Activated T-cell treated with anti-CD3 and anti-CD28 coated beads, Interleukin-2, amount 50 U/mL, for 48 hours (primary cell): ENCODE measurements around the gene VPS13D.
"Not testable (repeated sequence)": the region's sequence is repeated elsewhere in the genome, so short reads cannot be mapped to it uniquely, and the experiment has no call there.

Experiments
- DNase-seq, 2 experiments: peaks; one replicate each; pipeline ENCODE4 v3.0.0-alpha.2; 2020

VPS13D gene

DNA sequence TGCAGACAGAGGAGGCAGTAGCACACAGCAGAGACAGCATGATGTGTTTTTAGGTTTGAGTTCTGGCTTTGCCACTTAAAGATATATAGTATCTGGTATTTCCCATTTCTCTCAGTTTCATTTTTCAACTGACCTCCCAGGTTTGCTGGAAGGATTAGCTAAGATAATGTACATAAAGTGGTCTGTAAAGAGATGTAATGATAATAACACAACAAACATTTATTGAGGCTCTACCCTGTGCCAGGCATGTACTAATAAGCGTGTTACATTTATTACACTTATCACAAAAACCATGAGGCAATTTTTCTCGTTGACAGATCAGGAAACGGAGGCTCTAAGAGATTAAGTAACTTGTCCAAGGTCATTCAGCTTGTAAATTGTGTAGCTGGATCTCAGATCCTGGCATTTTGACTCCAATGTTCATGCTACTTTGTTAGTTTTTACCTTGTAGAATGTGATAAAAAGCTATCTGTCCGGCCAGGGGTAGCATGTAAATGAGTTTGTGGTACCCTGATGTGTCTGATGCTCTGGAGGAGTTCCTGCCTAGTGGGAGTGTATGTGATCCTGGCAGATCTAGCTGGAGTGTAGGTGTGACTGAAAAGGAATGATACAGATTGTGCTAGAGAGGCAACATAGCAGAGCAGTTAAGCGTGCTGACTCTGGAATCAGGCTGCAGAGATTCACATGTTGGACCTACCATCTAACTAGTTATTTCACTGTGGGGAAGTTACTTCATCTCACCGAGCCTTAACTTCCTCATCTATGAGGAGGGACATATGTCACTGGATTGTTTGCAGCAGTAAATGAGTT, 146.6 kb downstream of the VPS13D start:
- no peak for DNase-seq

DNA sequence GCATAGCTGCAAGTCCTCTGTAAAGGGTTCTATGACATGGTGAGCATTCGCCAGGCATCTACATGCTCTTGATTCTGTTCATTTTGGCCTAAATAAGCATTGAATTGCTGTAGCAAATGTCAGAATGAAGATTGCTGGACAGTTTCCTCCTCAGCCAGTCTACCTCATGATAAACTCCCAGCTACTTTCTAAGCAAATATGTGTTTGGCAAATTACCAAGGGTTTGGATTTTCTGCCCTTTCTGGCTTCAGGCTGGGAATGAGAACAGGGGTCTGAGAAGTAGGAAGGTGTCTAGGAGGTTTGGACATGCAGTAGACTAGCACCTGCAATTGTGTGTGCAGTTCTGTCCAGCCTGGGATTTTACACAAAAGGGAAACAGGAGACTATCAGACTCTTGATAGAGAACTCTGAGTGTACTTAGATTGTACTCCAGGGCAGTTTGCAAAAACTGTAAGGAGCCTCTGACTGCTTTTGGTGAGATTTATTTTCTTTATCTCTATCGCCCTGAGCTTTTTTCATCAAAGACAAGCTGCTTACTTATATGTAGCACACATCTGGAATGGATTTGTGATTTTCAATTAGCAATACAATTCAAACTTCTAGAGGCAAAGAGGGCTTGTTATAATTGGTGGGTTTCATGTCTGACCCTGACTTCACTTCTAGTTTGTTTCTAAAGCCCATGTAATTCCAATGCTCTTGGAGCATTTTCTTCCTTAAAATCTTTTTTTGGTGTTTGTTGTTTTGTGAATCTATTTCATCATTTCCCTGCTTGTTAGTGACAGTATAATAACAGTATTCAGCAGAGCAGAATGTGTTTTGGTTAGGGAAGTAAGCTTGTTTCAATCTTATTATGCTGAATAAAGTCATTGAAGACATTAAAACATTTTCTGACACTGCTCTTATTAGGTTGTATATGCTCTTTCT, 150.8 kb downstream of the VPS13D start:
- no peak for DNase-seq

DNA sequence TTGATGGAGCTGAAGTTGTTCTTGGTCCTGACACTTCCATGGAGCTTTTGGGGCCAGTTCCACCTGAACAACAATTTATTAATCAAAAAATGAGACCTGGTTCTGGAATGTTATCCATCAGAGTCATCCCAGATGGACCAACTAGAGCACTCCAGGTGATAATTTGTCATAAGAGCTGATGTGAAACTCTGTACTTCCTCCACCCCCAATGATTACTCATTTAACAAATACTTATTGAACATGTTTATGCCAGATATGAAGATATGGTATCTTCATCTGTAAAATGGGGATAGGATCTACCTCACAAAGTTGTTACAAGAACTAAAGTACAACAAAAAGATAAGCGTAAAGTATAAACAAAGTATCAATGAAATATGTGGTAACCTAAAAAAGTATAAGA, 153.2 kb downstream of the VPS13D start:
- no peak for DNase-seq

DNA sequence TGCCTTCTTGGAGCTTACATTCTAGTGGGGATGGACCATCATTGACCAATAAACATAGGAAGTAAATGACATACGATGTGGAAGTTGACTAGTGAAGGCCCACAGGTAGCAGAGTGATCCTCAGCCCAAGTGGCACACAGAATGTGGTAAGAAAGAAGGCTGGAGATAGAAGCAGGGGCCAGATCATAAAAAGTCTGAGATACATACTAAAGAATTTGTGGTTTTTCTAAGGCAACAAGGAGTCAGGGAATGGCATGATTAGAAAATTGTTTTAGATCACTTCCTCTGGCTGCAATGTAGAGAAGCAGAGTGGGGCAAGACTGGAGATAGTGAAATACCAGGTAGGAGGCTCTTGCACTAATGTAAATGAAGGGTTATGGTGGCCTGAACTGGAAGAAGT, 154.0 kb downstream of the VPS13D start:
- DNase-seq: no peak

DNA sequence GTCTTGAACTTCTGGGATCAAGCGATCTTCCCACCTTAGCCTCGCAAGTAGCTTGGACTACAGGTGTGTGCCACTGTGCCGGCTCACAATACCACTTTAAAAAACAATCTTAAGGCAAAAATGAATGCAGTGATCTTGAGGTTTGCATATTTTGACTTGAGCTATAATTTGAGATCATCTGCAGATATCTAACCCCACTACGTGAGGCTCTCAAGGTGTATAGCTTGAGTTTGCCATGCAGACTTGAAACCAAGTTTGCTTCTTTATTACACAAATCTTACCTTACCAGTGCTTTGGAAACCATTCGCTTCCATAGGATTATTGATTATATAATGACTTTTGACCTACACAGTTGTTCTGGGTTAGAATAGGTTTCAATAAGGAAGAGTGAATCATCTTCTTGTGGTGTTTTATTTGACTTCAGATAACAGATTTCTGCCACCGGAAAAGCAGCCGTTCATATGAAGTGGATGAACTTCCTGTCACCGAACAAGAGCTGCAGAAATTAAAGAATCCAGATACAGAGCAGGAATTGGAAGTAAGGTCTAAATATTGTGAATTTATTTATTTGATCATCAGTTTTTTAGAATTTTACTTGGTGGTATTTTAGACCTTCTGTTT, 155.1 kb downstream of the VPS13D start:
- no peak for DNase-seq

DNA sequence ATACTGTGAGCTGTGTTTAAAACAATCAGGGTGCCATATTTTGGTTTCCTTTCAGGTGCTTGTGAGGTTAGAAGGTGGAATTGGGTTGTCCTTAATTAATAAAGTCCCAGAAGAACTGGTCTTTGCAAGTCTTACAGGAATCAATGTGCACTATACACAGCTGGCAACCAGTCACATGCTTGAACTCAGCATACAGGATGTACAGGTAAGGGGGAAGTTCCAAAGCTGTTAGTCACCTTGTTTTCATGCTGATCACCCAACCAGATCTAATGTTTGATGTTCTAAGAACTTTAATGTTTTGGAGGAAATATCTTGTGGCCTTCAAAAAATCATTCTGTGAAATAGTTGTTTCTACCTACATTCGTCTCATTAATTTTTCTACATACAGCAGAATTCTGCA, 156.3 kb downstream of the VPS13D start:
- DNase-seq: no peak

DNA sequence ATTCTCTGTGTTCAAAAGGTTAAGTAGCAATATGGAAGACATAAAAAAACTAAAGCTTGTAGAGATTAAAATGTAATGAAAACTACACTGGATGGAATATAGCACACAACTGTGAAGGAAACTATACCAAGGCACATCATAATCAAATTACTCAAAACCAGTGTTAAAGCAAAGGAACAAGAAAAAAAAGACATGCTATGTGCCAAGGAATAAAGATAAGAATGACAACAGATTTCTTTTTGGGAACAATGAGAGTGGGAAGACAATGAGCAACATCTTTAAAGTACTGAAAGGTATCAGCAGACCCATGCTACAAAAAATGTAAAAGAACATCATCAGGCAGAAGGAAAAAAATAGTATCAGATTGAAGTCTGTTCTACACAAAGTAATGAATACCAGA, 157.8 kb downstream of the VPS13D start:
- no peak for DNase-seq

DNA sequence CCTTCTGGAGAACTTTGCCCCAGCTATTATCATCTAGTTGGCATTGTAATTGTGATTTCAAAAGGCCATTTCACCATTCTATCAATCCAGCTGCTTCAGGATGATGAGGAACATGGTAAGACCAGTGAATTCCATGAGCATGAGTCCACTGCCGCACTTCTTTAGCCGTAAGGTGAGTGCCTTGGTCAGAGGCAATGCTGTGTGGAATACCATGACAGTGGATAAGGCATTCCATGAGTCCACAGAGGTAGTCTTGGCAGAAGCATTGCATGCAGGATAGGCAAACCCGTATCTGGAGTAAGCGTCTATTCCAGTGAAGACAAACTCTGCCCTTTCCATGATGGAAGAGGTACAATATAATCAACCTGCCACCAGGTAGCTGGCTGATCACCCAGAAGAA, 160.5 kb downstream of the VPS13D start:
- DNase-seq: not testable (repeated sequence)

DNA sequence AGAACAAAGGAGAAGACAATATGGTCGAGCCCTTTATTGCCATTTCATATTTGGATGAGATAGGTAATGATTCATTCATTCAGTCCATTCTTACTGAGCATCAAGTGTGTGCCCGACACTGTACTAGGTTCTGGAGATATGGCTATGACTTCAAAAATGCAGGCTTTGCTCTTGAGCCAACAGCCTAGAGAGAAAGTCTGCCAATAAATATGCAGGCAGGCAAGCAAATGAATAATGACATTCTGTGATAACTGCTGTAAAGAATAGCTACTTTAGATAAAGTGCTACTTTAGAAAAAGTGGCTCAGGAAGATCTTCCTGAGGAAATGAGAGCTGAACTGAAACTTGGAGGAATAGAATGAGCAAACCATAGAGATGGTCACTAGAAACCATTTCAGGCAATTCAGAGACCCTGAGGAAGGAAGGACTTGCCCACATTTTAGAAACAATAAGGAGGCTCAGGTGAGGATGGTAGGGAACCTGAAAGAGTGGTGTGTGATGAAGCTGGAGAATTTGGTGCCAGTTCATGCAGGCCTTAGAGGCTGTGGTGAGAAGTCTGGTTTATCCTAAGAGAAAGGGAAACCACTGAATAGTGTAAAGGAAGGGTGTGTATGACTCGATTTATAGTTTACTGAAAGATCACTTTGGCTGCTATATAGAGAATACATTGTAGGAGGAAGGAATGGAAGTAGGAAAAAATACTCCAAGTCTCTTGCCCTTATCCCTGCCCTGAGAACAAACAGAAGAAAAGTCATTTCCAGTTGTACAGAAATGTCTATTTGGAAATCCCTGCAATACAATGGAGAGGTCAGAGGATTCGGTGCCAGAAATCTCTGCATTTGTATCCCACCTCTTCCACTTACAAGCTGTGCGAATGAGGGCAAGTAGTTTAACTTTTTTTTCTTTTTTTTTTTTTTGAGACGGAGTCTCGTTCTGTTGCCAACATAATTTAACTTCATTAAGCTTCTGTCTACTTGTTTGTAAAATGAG, 167.9 kb downstream of the VPS13D start:
- DNase-seq: no peak

DNA sequence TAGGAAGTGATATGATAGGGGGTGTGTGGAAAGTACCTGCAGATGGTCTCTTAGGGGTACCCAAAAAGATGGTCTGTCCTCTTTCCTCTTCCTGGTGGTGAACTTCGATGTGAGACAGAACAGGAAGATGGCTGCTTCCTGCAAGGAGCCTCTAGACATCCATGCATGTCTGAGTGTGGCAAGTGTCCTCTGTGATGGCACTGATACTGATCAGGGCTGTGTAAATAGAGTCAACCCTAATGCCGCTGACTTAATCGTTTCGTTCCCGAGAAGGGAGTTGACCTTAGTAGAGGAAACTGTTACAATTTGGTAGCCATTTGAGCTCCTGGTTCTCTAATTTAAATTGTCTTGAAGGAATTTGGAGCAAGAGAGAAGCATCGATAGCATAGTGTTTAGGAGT, 168.6 kb downstream of the VPS13D start:
- DNase-seq: no peak

DNA sequence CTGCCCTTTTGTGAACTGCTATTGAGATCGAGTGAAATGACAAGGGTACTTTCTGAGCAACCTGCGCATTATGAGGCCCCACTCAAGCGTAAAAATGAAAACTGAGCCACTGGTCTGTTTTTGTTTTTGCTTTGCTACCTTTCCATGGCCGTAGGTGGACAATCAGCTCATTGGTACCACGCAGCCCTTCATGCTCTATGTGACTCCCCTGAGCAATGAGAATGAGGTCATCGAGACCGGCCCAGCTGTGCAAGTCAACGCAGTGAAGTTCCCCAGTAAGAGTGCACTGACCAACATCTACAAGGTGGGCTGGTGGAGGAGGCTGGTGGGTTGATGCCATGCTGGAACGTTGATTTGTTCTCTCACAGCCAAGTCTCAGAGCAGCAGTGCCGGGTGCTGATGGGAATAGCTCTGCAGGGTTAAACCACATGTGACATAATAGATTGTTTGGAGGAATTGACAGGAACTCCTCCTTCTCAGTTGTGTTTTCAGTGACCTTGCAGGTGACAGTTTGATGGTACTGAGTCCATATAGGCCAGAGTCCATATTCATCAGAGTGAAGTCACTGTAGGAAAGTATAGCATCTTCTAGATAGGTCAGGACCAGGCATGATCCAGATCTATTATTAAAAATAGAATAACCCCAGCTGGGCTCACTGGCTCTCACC, 170.3 kb downstream of the VPS13D start:
- DNase-seq: no peak

DNA sequence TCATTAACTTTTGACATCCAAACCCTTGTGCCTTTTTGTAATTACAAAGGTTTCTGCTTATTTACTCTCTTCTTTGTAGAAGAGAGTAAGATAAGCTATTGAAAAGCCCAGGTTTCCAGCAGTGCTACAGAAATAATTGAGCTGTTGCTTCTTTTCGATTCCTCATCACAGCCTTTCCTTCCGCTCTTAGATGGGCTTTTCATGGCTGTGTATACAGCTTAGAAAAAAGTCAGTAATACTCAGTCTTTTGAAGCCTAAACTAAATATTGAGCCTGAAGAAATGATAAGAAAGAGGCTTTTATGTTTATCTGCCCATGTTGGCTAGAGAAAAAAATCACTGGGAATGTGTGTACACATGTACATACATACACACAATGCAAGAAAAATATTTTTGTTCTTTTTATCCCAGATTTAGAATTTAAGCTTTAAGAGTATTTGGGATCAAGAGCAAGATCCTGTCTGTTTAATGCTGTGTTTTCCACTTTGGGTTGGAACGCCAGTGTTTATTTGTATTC, 172.4 kb downstream of the VPS13D start:
- no peak for DNase-seq

DNA sequence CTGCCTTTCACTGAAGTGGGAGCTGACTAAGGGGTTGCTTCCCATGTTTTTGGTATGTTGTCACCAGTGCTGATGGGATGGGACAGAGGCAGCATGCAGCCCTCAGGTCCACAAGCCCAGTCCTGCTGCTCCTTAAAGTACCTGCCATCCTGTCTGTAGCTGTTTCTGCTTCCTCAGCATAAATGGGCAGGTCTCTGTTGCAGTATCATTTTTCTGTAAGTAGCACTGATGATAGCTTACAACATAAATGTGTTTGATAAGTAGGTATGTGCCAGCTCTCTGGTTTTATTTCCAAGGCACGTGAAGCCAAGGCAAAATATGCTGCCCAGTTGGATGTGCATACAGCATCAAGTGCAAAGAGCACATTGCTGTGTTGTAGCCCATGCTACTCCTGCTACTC, 173.0 kb downstream of the VPS13D start:
- no peak for DNase-seq

DNA sequence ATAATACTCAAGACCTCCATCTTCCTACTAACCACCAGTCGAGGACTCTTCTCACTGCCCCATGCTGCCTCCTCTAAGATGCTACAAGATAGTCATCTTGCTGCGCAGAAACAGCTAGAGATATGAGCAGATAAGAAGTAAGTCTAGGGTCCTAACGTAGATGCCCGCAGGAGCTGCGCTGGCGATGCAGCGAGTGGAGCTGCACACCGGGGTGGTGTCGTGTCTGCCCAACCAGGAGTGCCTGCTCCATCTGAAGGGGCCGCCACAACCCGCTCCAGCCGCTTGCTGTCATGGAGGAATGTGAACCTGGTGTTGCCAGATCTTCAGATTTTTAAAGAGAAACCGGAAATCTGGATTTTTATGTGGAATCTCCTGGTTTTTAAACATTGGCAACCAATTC, 175.1 kb downstream of the VPS13D start:
- no peak for DNase-seq

DNA sequence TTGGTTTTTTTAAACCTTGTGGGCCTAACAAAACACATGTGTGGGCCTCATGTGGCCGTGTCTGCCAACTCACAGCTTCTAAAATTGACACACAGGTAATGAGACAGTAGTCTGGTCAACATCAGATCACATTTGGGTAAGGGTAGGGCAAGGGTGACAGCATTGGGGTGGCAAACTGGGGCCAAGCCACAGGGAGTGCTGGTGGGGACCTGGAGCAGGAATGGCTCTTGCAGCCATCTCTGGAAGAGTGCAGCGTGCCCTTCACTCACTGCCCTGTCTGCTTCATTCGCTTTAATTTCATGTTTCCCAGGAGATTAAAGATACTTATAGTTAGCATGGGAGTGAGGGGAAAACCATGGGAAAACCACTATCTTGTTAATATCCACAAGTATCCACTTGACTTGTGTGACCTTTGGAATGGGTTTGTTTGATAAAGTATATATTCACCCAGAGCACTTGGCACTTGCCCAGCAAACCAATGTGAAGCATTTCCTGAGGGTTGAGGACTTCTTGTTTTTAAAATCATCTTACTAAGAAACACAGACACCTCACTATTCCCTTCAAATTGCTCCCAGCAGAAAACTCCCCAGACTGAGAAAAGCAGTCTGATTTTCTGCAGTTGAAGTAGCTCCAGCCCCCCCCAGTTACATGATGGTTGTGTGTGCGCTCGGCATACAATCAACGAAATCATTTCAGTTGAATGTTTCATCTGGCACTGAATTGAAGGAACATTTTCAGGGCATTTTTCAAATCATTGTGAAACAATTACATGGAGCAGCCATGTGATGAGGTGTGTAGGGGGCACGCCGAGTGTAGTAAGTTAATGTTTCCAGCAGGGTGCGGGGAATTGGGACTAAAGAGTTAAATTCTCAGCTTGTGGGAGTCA, 175.7 kb downstream of the VPS13D start:
- no peak for DNase-seq

DNA sequence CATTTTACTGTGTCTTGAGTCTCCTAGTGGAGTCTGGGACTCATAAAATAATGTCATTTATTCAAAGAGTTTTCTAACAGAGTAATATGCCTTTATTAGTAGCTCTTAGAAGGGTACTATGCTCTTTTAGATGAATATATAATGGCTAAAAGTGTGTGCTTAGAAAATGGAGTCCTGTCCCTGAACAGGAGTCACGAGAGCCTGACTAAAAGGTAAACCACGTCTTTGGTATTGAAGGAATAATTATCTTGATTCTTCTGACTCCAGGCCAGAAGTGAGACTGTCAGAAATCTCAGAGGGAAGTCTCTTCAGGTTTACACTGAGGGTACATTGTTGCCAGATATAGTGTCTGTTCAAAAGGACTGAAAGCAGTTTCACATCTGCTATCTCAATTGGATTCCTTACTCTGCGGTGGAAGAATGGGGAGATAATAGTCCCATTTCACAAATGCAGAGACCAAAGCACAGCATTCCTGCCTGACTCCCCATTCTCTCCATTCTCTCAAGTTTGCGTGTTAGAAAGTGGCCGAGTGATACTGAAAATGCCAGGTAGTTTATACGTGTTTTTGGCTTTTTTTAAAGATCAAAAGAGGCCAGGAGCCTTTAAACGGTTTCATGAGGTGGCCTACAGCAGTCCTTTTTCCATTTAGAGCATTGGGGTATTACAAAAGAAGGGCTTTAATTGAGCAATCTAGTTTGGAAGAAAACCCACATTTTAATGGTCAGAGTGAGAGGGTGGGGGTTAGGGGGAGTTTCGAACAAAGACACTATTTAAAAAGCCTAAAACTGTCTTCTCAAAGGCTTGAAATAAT, 176.6 kb downstream of the VPS13D start:
- no peak for DNase-seq

DNA sequence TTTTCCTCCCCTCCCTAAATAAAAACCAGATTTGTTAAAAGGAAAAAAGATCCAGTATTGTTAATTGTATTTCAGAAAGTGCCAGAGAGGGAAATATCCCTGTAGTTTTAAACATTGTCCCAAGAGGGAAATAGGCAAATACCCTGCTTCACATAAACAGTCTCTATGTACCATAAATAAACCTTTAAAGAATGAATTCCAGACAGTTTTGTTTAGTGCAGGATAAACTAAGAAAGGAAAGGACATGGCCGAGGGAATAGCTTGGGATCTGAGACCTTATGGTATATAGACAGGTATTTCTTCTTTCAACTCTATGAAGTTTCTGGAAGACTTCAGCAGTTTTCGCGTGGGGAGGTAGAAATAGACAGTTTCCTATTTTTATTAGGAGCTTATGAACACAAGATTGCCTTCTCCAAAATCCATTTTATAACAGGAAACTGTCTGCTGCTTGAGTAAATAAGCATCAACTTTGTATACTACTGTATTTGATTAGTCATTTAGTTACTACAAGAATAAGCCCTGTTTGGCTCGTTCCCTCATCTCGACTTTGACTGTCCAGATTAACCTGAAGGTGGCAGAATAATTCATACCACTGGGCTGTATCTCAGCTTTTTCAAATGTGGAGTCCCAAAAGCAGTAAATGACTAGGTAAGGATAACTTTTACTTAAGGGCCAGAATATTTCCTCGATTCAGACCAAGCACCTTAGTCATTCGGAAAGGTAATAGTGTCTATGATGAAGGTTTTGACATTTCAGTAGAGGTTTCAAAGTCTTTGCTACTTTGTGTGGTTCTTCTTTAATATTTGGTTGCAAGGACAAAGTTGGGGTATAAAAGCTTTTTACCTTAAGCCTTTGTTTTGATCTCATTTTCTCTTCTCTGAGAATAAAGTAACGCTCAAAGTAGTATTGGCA, 177.5 kb downstream of the VPS13D start:
- DNase-seq: no peak

DNA sequence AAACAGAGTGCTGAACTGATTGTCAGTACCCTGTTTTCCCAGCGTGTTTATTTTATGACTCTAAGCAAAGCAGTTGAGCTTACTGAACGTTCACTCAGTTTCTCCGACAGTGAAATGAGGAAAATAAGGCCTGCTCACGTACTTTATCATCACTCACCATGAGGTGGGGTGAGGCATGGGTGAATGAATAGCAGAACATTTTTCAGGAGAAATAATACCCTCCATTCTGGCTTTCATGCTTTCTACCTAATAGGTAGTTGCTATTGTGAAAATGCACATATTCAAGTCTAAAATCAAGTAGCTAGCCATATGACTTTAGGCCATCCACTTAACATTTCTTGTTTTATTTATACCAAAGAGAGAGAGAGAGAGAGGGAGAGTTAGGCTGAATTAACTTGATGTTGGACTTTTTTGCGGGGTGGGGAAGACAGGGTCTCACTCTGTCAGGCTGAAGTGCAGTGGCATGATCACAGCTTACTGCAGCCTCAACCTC, 178.2 kb downstream of the VPS13D start:
- no peak for DNase-seq
